ENCODE data around the gene LRRC45. TPM values are rescaled to one million over a fixed set of nuclear protein-coding genes. Genes with fewer than 3 reads are reported as not detected.

Gene LRRC45
- total and polyA plus RNA-seq, 4 donors: 8.2 to 26.4 (median 19.5) TPM

DNA sequence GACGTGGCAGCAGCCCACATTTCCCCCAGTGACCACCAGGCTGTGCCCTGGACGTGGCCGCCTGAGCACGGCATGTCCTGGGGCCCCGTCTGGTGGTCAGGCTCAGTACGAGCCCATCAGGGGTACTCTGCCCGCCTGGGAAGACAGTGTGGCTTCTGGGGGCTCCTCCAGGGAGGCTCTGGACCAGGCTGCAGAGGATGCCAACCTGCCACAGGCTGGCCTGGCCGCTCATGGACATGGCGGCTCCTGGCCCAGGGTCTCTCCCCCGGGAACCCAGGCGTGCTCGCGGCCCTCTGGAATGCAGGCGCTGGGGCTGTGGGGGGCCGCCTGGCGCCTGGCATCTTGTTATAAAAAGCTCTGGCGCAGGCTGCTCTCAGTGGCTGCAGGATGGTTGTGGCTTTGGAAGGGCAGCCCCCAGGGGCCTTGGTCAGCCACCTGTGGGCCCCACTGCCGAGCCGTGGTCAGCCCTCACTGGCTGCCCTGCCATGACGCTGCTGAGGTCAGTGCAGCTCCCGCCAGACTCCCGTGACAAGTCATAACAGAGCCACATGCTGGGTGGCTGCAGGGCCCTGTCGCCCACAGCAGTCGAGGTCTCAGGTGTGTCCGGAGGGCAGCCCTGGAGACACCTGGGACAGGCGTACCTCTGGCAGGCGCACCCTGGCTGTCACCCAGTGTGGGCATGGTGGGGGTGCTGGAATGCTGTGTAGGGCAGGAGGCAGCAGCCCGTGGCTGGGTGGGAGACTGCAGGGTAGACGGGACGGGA is 15.4 kb upstream of the LRRC45 start:
- Histone ChIP-seq H3K4me1 (ENCODE audit: control insufficient read depth, insufficient read depth, low read length) (peaks cover 58% of the 10 kb centered on the region), H3K9me3 (ENCODE audit: control insufficient read depth, insufficient read depth, low read length) (no peaks in the 10 kb centered on the region), H3K27ac (ENCODE audit: low read depth, low read length) (no peak overlapping the region), H3K4me3 (ENCODE audit: low read depth, low read length) (no peak overlapping the region), H3K27me3 (ENCODE audit: control insufficient read depth, insufficient read depth, low read length) (no peaks in the 10 kb centered on the region), H3K36me3 (ENCODE audit: control insufficient read depth, insufficient read depth, low read length) (peaks cover 94% of the 10 kb centered on the region)
- DNase-seq (ENCODE audit: low read depth in 4 of 6, low spot score in 6 of 6): no peak
- WGBS (ENCODE audit: insufficient coverage): 72% methylated on average over 29 of the region's 30 CpGs

GRCh38 chr17:82008258-82008940 is 14.7 kb upstream of the LRRC45 start:
- Histone ChIP-seq H3K4me1 (ENCODE audit: control insufficient read depth, insufficient read depth, low read length) (peaks cover 62% of the 10 kb centered on the region), H3K9me3 (ENCODE audit: control insufficient read depth, insufficient read depth, low read length) (no peaks in the 10 kb centered on the region), H3K36me3 (ENCODE audit: control insufficient read depth, insufficient read depth, low read length) (peaks cover 98% of the 10 kb centered on the region), H3K27ac (ENCODE audit: low read depth, low read length) (no peak overlapping the region), H3K27me3 (ENCODE audit: control insufficient read depth, insufficient read depth, low read length) (no peaks in the 10 kb centered on the region), H3K4me3 (ENCODE audit: low read depth, low read length) (no peak overlapping the region)
- 79% methylated on average over 24 of the region's 26 CpGs for WGBS (ENCODE audit: insufficient coverage)
- DNase-seq (ENCODE audit: low read depth in 4 of 6, low spot score in 6 of 6): no peak

GRCh38 chr17:82008941-82009405 is 14.1 kb upstream of the LRRC45 start:
- Histone ChIP-seq H3K36me3 (ENCODE audit: control insufficient read depth, insufficient read depth, low read length) (peaks cover 98% of the 10 kb centered on the region), H3K4me1 (ENCODE audit: control insufficient read depth, insufficient read depth, low read length) (peaks cover 63% of the 10 kb centered on the region), H3K4me3 (ENCODE audit: low read depth, low read length) (no peak overlapping the region), H3K27me3 (ENCODE audit: control insufficient read depth, insufficient read depth, low read length) (no peaks in the 10 kb centered on the region), H3K9me3 (ENCODE audit: control insufficient read depth, insufficient read depth, low read length) (no peaks in the 10 kb centered on the region), H3K27ac (ENCODE audit: low read depth, low read length) (no peak overlapping the region)
- no peak for DNase-seq (ENCODE audit: low read depth in 4 of 6, low spot score in 6 of 6)
- 91% methylated on average over 28 of the region's 28 CpGs for WGBS (ENCODE audit: insufficient coverage)

GRCh38 chr17:82009413-82009812 is 13.7 kb upstream of the LRRC45 start:
- Histone ChIP-seq H3K27ac (ENCODE audit: low read depth, low read length) (no peak overlapping the region), H3K9me3 (ENCODE audit: control insufficient read depth, insufficient read depth, low read length) (no peaks in the 10 kb centered on the region), H3K4me3 (ENCODE audit: low read depth, low read length) (no peak overlapping the region), H3K27me3 (ENCODE audit: control insufficient read depth, insufficient read depth, low read length) (no peaks in the 10 kb centered on the region), H3K36me3 (ENCODE audit: control insufficient read depth, insufficient read depth, low read length) (peaks cover 98% of the 10 kb centered on the region), H3K4me1 (ENCODE audit: control insufficient read depth, insufficient read depth, low read length) (peaks cover 63% of the 10 kb centered on the region)
- 90% methylated on average over 15 of the region's 15 CpGs for WGBS (ENCODE audit: insufficient coverage)
- DNase-seq (ENCODE audit: low read depth in 4 of 6, low spot score in 6 of 6): no peak

- WGBS (ENCODE audit: insufficient coverage): 92% methylated on average over 33 of the region's 39 CpGs
- DNase-seq (ENCODE audit: low read depth in 4 of 6, low spot score in 6 of 6): no peak
- H3K4me3 ChIP-seq (ENCODE audit: low read depth, low read length): no peak overlapping the region
- H3K27ac ChIP-seq (ENCODE audit: low read depth, low read length): no peak overlapping the region
- H3K27me3 ChIP-seq (ENCODE audit: control insufficient read depth, insufficient read depth, low read length): no peaks in the 10 kb centered on the region
- no peaks in the 10 kb centered on the region for H3K9me3 ChIP-seq (ENCODE audit: control insufficient read depth, insufficient read depth, low read length)
- peaks cover 97% of the 10 kb centered on the region for H3K36me3 ChIP-seq (ENCODE audit: control insufficient read depth, insufficient read depth, low read length)
- H3K4me1 ChIP-seq (ENCODE audit: control insufficient read depth, insufficient read depth, low read length): peaks cover 72% of the 10 kb centered on the region
Measured at GRCh38 chr17:82010575-82011525, 12.3 kb upstream of the LRRC45 start.

- Histone ChIP-seq H3K36me3 (ENCODE audit: control insufficient read depth, insufficient read depth, low read length) (peaks cover 97% of the 10 kb centered on the region), H3K4me1 (ENCODE audit: control insufficient read depth, insufficient read depth, low read length) (peaks cover 72% of the 10 kb centered on the region), H3K4me3 (ENCODE audit: low read depth, low read length) (no peak overlapping the region), H3K27ac (ENCODE audit: low read depth, low read length) (no peak overlapping the region), H3K27me3 (ENCODE audit: control insufficient read depth, insufficient read depth, low read length) (no peaks in the 10 kb centered on the region), H3K9me3 (ENCODE audit: control insufficient read depth, insufficient read depth, low read length) (no peaks in the 10 kb centered on the region)
- 90% methylated on average over 18 of the region's 19 CpGs for WGBS (ENCODE audit: insufficient coverage)
- no peak for DNase-seq (ENCODE audit: low read depth in 4 of 6, low spot score in 6 of 6)
Measured at GRCh38 chr17:82011617-82012187, 11.4 kb upstream of the LRRC45 start.

DNA sequence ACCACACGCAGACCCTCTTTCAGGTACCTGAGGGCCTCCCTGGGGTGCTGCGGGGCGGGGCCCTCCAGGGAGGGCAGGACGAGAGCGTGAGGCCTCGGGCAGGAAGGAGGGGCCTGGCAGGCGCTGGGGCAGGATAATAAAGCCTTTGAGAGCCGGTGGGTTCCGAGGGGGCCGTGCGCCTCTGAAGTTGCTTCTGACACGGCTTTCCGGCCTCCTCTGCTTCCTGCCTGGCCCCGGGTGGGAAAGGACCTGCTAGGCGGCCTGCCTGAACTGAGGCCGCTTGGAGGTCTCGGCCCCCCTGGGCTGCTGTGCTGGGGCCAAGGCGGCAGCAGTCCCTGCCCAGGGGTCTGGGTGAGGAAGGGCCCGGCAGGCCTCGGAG is 10.9 kb upstream of the LRRC45 start:
- Histone ChIP-seq H3K27me3 (ENCODE audit: control insufficient read depth, insufficient read depth, low read length) (no peaks in the 10 kb centered on the region), H3K9me3 (ENCODE audit: control insufficient read depth, insufficient read depth, low read length) (no peaks in the 10 kb centered on the region), H3K36me3 (ENCODE audit: control insufficient read depth, insufficient read depth, low read length) (peaks cover 97% of the 10 kb centered on the region), H3K4me1 (ENCODE audit: control insufficient read depth, insufficient read depth, low read length) (peaks cover 66% of the 10 kb centered on the region), H3K27ac (ENCODE audit: low read depth, low read length) (peak overlapping the region; percentile 67), H3K4me3 (ENCODE audit: low read depth, low read length) (no peak overlapping the region)
- WGBS (ENCODE audit: insufficient coverage): 50% methylated on average over 20 of the region's 20 CpGs
- DNase-seq (ENCODE audit: low read depth in 4 of 6, low spot score in 6 of 6): no peak

- DNase-seq (ENCODE audit: low read depth in 4 of 6, low spot score in 6 of 6): no peak
- no peaks in the 10 kb centered on the region for H3K9me3 ChIP-seq (ENCODE audit: control insufficient read depth, insufficient read depth, low read length)
- peaks cover 97% of the 10 kb centered on the region for H3K36me3 ChIP-seq (ENCODE audit: control insufficient read depth, insufficient read depth, low read length)
- WGBS (ENCODE audit: insufficient coverage): 59% methylated on average over 10 of the region's 19 CpGs
- no peak overlapping the region for H3K4me3 ChIP-seq (ENCODE audit: low read depth, low read length)
- H3K4me1 ChIP-seq (ENCODE audit: control insufficient read depth, insufficient read depth, low read length): peaks cover 61% of the 10 kb centered on the region
- peak overlapping the region; percentile 67 for H3K27ac ChIP-seq (ENCODE audit: low read depth, low read length)
- no peaks in the 10 kb centered on the region for H3K27me3 ChIP-seq (ENCODE audit: control insufficient read depth, insufficient read depth, low read length)
Measured at GRCh38 chr17:82012640-82013295, 10.3 kb upstream of the LRRC45 start.

- WGBS (ENCODE audit: insufficient coverage): 70% methylated on average over 21 of the region's 22 CpGs
- Histone ChIP-seq H3K36me3 (ENCODE audit: control insufficient read depth, insufficient read depth, low read length) (peaks cover 97% of the 10 kb centered on the region), H3K9me3 (ENCODE audit: control insufficient read depth, insufficient read depth, low read length) (no peaks in the 10 kb centered on the region), H3K27me3 (ENCODE audit: control insufficient read depth, insufficient read depth, low read length) (no peaks in the 10 kb centered on the region), H3K4me1 (ENCODE audit: control insufficient read depth, insufficient read depth, low read length) (peaks cover 58% of the 10 kb centered on the region), H3K4me3 (ENCODE audit: low read depth, low read length) (no peak overlapping the region), H3K27ac (ENCODE audit: low read depth, low read length) (peak overlapping the region; percentile 67)
- peak in 1 of 6 donors; percentile 78 for DNase-seq (ENCODE audit: low read depth in 4 of 6, low spot score in 6 of 6)
Measured at GRCh38 chr17:82013341-82013740, 9.8 kb upstream of the LRRC45 start.
